NT2/D1 (cell line): ENCODE data around the gene BET1L.

Experiments
- YY1 ChIP-seq: IDR thresholded peaks from 2 replicates; pipeline ENCODE4 v1.6.1; 2011; ENCODE audit not compliant: insufficient read length, insufficient read depth
- ZNF274 ChIP-seq: IDR thresholded peaks from 2 replicates; pipeline ENCODE4 v1.6.1; 2011; ENCODE audit warnings: mild to moderate bottlenecking, low read depth, low read length

DNA sequence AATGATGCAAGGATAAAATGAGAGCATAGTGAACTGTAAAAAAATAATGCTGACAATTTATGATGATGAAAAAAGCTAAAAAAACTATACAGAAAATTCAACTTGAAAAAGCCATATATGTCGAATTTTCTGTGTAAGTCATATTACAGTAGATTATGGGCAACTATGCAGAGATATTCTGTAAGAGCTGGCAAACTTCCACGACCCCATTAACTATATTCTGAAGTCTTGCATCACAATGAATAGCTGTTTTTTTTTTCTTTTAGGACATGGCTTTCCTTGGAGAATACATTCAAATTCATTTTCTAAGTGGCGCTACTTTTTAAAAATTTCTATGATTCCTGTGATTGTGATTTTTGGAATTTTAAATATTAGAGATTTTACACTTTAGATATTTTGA is 48.0 kb upstream of the BET1L start:
- TF ChIP-seq ZNF274: no peak
- TF ChIP-seq YY1: no peak
